ENCODE data around the gene RHOJ. TPM values are rescaled to one million over a fixed set of nuclear protein-coding genes. Genes with fewer than 3 reads are reported as not detected.

RHOJ gene
- total and polyA plus RNA-seq, 2 experiments from 2014 or later: 0.17 TPM; not detected in 1

- TF ChIP-seq NANOG (IDR thresholded peaks at IDR 0.05; ENCODE audit: borderline replicate concordance): no peak
- no peak for TF ChIP-seq CREB1 (CRISPR knock-in tag; IDR thresholded peaks at IDR 0.05; ENCODE audit: low read depth)
- no peak for TF ChIP-seq ZNF462 (CRISPR knock-in tag; IDR thresholded peaks at IDR 0.05)
- no peak for TF ChIP-seq STAT1 (IDR thresholded peaks at IDR 0.05; ENCODE audit: unreplicated experiment)
- no peak for TF ChIP-seq JUNB (IDR thresholded peaks at IDR 0.05; ENCODE audit: unreplicated experiment)
- no peak for TF ChIP-seq ZNF331 (CRISPR knock-in tag; IDR thresholded peaks at IDR 0.05; ENCODE audit: low read depth)
- TF ChIP-seq ZNF114 (CRISPR knock-in tag; IDR thresholded peaks at IDR 0.05): no peak
Measured at GRCh38 chr14:63267171-63267570, 62.9 kb downstream of the RHOJ start (continued).

- no peaks in the 10 kb centered on the region for H3K4me1 ChIP-seq (ENCODE audit: insufficient read depth)
- no peak overlapping the region for H3K27ac ChIP-seq (ENCODE audit: low read depth)
- Mint-ChIP-seq H3K4me3 (no peak overlapping the region), H3K4me1 (peaks cover 7% of the 10 kb centered on the region; the same call in 1 of the 3 replicates), H3K27ac (no peak overlapping the region), H3K27me3 (ENCODE audit: insufficient read depth, low read depth, poor library complexity) (no peaks in the 10 kb centered on the region), H3K9me3 (peaks cover 30% of the 10 kb centered on the region), H3K36me3 (ENCODE audit: low read depth) (peaks cover 25% of the 10 kb centered on the region)
- DNase-seq (ENCODE audit: low spot score) (no peak), ATAC-seq (no peak)
- no peaks in the 10 kb centered on the region for H3F3A ChIP-seq (replicated peaks; ENCODE audit: low read depth)
- no peak overlapping the region for H3K4me2 ChIP-seq
- H3K27me3 ChIP-seq (ENCODE audit: insufficient read depth): no peaks in the 10 kb centered on the region
- H2AFZ ChIP-seq: no peak overlapping the region
- no peaks in the 10 kb centered on the region for H3K36me3 ChIP-seq (ENCODE audit: insufficient read depth)
- H3K79me2 ChIP-seq (replicated peaks; ENCODE audit: insufficient read depth): no peaks in the 10 kb centered on the region
- peaks cover 2% of the 10 kb centered on the region; the same call in 1 of the 2 replicates for H3K9me2 ChIP-seq (ENCODE audit: insufficient read depth)
- no peaks in the 10 kb centered on the region for H4K20me1 ChIP-seq (replicated peaks; ENCODE audit: insufficient read depth)
- H3K4me3 ChIP-seq: no peak overlapping the region
- no peak for TF ChIP-seq ZNF331 (CRISPR knock-in tag; IDR thresholded peaks at IDR 0.05; ENCODE audit: low read depth)
- TF ChIP-seq ZNF114 (CRISPR knock-in tag; IDR thresholded peaks at IDR 0.05): no peak
- TF ChIP-seq, protein P1, sequence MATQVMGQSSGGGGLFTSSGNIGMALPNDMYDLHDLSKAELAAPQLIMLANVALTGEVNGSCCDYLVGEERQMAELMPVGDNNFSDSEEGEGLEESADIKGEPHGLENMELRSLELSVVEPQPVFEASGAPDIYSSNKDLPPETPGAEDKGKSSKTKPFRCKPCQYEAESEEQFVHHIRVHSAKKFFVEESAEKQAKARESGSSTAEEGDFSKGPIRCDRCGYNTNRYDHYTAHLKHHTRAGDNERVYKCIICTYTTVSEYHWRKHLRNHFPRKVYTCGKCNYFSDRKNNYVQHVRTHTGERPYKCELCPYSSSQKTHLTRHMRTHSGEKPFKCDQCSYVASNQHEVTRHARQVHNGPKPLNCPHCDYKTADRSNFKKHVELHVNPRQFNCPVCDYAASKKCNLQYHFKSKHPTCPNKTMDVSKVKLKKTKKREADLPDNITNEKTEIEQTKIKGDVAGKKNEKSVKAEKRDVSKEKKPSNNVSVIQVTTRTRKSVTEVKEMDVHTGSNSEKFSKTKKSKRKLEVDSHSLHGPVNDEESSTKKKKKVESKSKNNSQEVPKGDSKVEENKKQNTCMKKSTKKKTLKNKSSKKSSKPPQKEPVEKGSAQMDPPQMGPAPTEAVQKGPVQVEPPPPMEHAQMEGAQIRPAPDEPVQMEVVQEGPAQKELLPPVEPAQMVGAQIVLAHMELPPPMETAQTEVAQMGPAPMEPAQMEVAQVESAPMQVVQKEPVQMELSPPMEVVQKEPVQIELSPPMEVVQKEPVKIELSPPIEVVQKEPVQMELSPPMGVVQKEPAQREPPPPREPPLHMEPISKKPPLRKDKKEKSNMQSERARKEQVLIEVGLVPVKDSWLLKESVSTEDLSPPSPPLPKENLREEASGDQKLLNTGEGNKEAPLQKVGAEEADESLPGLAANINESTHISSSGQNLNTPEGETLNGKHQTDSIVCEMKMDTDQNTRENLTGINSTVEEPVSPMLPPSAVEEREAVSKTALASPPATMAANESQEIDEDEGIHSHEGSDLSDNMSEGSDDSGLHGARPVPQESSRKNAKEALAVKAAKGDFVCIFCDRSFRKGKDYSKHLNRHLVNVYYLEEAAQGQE (IDR thresholded peaks at IDR 0.05; ENCODE audit: unreplicated experiment): no peak
- no peak for TF ChIP-seq POLR2AphosphoS5 (IDR thresholded peaks at IDR 0.05; ENCODE audit: low read depth)
- TF ChIP-seq, protein P2, sequence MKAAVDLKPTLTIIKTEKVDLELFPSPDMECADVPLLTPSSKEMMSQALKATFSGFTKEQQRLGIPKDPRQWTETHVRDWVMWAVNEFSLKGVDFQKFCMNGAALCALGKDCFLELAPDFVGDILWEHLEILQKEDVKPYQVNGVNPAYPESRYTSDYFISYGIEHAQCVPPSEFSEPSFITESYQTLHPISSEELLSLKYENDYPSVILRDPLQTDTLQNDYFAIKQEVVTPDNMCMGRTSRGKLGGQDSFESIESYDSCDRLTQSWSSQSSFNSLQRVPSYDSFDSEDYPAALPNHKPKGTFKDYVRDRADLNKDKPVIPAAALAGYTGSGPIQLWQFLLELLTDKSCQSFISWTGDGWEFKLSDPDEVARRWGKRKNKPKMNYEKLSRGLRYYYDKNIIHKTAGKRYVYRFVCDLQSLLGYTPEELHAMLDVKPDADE (IDR thresholded peaks at IDR 0.05): no peak
- TF ChIP-seq NANOG (IDR thresholded peaks at IDR 0.05; ENCODE audit: borderline replicate concordance): no peak
- TF ChIP-seq EZH2 (IDR thresholded peaks at IDR 0.05; ENCODE audit: low read depth, unreplicated experiment): no peak
- TF ChIP-seq CREB1 (CRISPR knock-in tag; IDR thresholded peaks at IDR 0.05; ENCODE audit: low read depth): no peak
- TF ChIP-seq EZH2phosphoT487 (IDR thresholded peaks at IDR 0.05; ENCODE audit: unreplicated experiment): no peak
- TF ChIP-seq CTCF (conservative IDR thresholded peaks at IDR 0.05; ENCODE audit: low read depth in 2 of 2): no peak
- TF ChIP-seq JUNB (IDR thresholded peaks at IDR 0.05; ENCODE audit: unreplicated experiment): no peak
- no peak for TF ChIP-seq STAT1 (IDR thresholded peaks at IDR 0.05; ENCODE audit: unreplicated experiment)
Measured at GRCh38 chr14:63268771-63269170, 64.5 kb downstream of the RHOJ start.
